Gastrocnemius medialis (tissue), 4 donors: Measurements from ENCODE around the gene KRTAP10-7. TPM values are rescaled to one million over a fixed set of nuclear protein-coding genes. Genes with fewer than 3 reads are reported as not detected.
"Not testable (repeated sequence)": the region's sequence is repeated elsewhere in the genome, so short reads cannot be mapped to it uniquely, and the experiment has no call there.

Experiments
- ATAC-seq, 2 donors: fragments of 150-250 bp; one replicate each; pipeline ENCODE4 v1.9.1; 2016
- DNase-seq, 2 donors: peaks; one replicate each; pipeline ENCODE4 v3.0.0-alpha.2; 2019
- H3K27ac ChIP-seq, 4 donors: fragments of 200-600 bp; sonication (generic); 1 replicate in 1 of 4; 2 replicates in 3 of 4; pipeline ENCODE4 v1.5.1; 2016 to 2018; ENCODE audit warnings: mild to moderate bottlenecking in 2 of 4, moderate library complexity in 1 of 4
- H3K27me3 ChIP-seq, 3 donors: fragments of 200-600 bp; sonication (generic) in 2 of 3; 1 replicate in 1 of 3; 2 replicates in 2 of 3; pipeline versions ENCODE4 v1.5.1 to v1.6.0; 2016 to 2019; ENCODE audit warnings: mild to moderate bottlenecking in 1 of 3, moderate library complexity in 1 of 3
- H3K36me3 ChIP-seq, 2 donors: fragments of 200-600 bp; sonication (generic) in 1 of 2; one replicate each; pipeline ENCODE4 v1.5.1; 2017 to 2018
- H3K4me1 ChIP-seq, 2 donors: fragments of 200-600 bp; sonication (generic) in 1 of 2; one replicate each; pipeline ENCODE4 v1.5.1; 2016 to 2017; ENCODE audit warnings: mild to moderate bottlenecking in 2 of 2
- H3K4me3 ChIP-seq, 4 donors: fragments of 200-600 bp; sonication (generic) in 3 of 4; 1 replicate in 1 of 4; 2 replicates in 3 of 4; pipeline ENCODE4 v1.5.1; 2016 to 2019; ENCODE audit warnings: mild to moderate bottlenecking in 2 of 4
- H3K9me3 ChIP-seq, 3 donors: fragments of 200-600 bp; sonication (generic) in 2 of 3; 1 replicate in 1 of 3; 2 replicates in 2 of 3; pipeline ENCODE4 v1.5.1; 2016 to 2019
- CTCF ChIP-seq, 5 experiments: fragments of 450-650 bp in 3 of 5; fragments of 200-600 bp in 2 of 5; sonication (generic) in 2 of 5; IDR thresholded peaks in 4 of 5; conservative IDR thresholded peaks in 1 of 5; 1 replicate in 4 of 5; 2 replicates in 1 of 5; pipeline ENCODE4 v1.5.1; 2016 to 2019; ENCODE audit warnings: antibody characterized with exemption in 5 of 5, mild to moderate bottlenecking in 3 of 5, moderate library complexity in 3 of 5
- POLR2A ChIP-seq, 2 donors: fragments of 450-650 bp; IDR thresholded peaks; one replicate each; pipeline ENCODE4 v1.6.1; 2017; ENCODE audit warnings: antibody characterized with exemption in 2 of 2, mild to moderate bottlenecking in 2 of 2, moderate library complexity in 2 of 2
- in situ Hi-C, 4 donors: fragments of 200-750 bp; cut with MboI; loops; one replicate each; pipeline versions ENCODE4 v1.15.0 to v1.8.0; 2017; ENCODE audit warnings: low sequenced_read_pairs in 4 of 4
- intact Hi-C: fragments of 100-400 bp; cut with DNase I; formaldehyde crosslinking; loops from one replicate; pipeline ENCODE4 v1.15.1; 2023; ENCODE audit warnings: low total_unique reads
- total RNA-seq, 4 donors: library from RNA; depleted of rRNA; stranded (reverse); fragments of >200 nt; gene quantifications; one replicate each; pipeline versions ENCODE4 v1.1.0 to v1.2.3, GENCODE V29; 2016

Gene KRTAP10-7
- total RNA-seq, 4 donors from 2014 or later: not detected

- Histone ChIP-seq H3K27ac (no peak overlapping the region), H3K9me3 (no peaks in the 10 kb centered on the region), H3K36me3 (no peaks in the 10 kb centered on the region), H3K4me1 (no peaks in the 10 kb centered on the region), H3K4me3 (no peak overlapping the region), H3K27me3 (peaks cover 0 to 14% (median 9%) of the 10 kb centered on the region in 3 donors)
- DNase-seq: no peak
- ATAC-seq: no peak
- TF ChIP-seq CTCF (IDR thresholded peaks at IDR 0.05 in 4 of 5, conservative IDR thresholded peaks at IDR 0.05 in 1 of 5) (no peak), POLR2A (IDR thresholded peaks at IDR 0.05) (no peak)
- intact Hi-C loops: no loop called here
- in situ Hi-C loops: no loop called here
Measured at GRCh38 chr21:44623575-44623974, 23.2 kb downstream of the KRTAP10-7 start.

- no peaks in the 10 kb centered on the region for H3K4me1 ChIP-seq
- H3K9me3 ChIP-seq: no peaks in the 10 kb centered on the region
- H3K4me3 ChIP-seq: no peak overlapping the region
- TF ChIP-seq POLR2A (IDR thresholded peaks at IDR 0.05): no peak
- no peak for TF ChIP-seq CTCF (IDR thresholded peaks at IDR 0.05 in 4 of 5, conservative IDR thresholded peaks at IDR 0.05 in 1 of 5)
- in situ Hi-C loops: no loop called here
- intact Hi-C loops: no loop called here
- peaks cover 0 to 16% (median 14%) of the 10 kb centered on the region in 3 donors for H3K27me3 ChIP-seq
- DNase-seq: no peak
- ATAC-seq: no peak
- H3K27ac ChIP-seq: no peak overlapping the region
- no peaks in the 10 kb centered on the region for H3K36me3 ChIP-seq
Measured at GRCh38 chr21:44625756-44626155, 25.4 kb downstream of the KRTAP10-7 start.

- in situ Hi-C loops (no loop called here), intact Hi-C loops (no loop called here)
- DNase-seq (no peak), ATAC-seq (no peak)
- no peak overlapping the region for H3K27ac ChIP-seq
- H3K4me1 ChIP-seq: no peaks in the 10 kb centered on the region
- no peak overlapping the region for H3K4me3 ChIP-seq
- TF ChIP-seq POLR2A (IDR thresholded peaks at IDR 0.05) (no peak), CTCF (IDR thresholded peaks at IDR 0.05 in 4 of 5, conservative IDR thresholded peaks at IDR 0.05 in 1 of 5) (no peak)
- H3K27me3 ChIP-seq: peaks cover 0 to 16% (median 14%) of the 10 kb centered on the region in 3 donors
- H3K9me3 ChIP-seq: no peaks in the 10 kb centered on the region
- H3K36me3 ChIP-seq: no peaks in the 10 kb centered on the region
Measured at GRCh38 chr21:44626262-44626661, 25.9 kb downstream of the KRTAP10-7 start.

GRCh38 chr21:44626673-44627143 lies 26.3 kb downstream of the KRTAP10-7 start, which contains the start of gene KRTAP10-9:
KRTAP10-9 (plus strand) TSS chr21:44627093; CDS start chr21:44627172, 79 bp downstream.
- H3K36me3 ChIP-seq: no peaks in the 10 kb centered on the region
- no peaks in the 10 kb centered on the region for H3K9me3 ChIP-seq
- no peaks in the 10 kb centered on the region for H3K4me1 ChIP-seq
- intact Hi-C loops (no loop called here), in situ Hi-C loops (no loop called here)
- no peak for TF ChIP-seq CTCF (IDR thresholded peaks at IDR 0.05 in 4 of 5, conservative IDR thresholded peaks at IDR 0.05 in 1 of 5)
- no peak for TF ChIP-seq POLR2A (IDR thresholded peaks at IDR 0.05)
- DNase-seq (no peak), ATAC-seq (no peak)
- H3K27ac ChIP-seq: no peak within 1 kb of the TSS
- H3K4me3 ChIP-seq: no peak within 1 kb of the TSS
- peaks cover 0 to 16% (median 14%) of the 10 kb centered on the region in 3 donors for H3K27me3 ChIP-seq

- H3K27me3 ChIP-seq: peaks cover 0 to 16% (median 14%) of the 10 kb centered on the region in 3 donors
- H3K4me1 ChIP-seq, in situ Hi-C loops, intact Hi-C loops, H3K36me3 ChIP-seq, DNase-seq, H3K27ac ChIP-seq, H3K4me3 ChIP-seq, ATAC-seq, H3K9me3 ChIP-seq: not testable (repeated sequence)
Measured at GRCh38 chr21:44627181-44627822, 26.9 kb downstream of the KRTAP10-7 start.

GRCh38 chr21:44627831-44628233 lies 27.4 kb downstream of the KRTAP10-7 start:
- intact Hi-C loops, ATAC-seq, in situ Hi-C loops: not testable (repeated sequence)

More at GRCh38 chr21:44627831-44628233, 27.4 kb downstream of the KRTAP10-7 start:
- peaks cover 0 to 16% (median 14%) of the 10 kb centered on the region in 3 donors for H3K27me3 ChIP-seq
- not testable (repeated sequence) for H3K36me3 ChIP-seq, H3K9me3 ChIP-seq, H3K4me1 ChIP-seq, DNase-seq, H3K4me3 ChIP-seq, H3K27ac ChIP-seq
